Testis (tissue), 3 donors: ENCODE data around the gene SH3RF3. TPM values are rescaled to one million over a fixed set of nuclear protein-coding genes. Genes with fewer than 3 reads are reported as not detected.

Experiments
- DNase-seq: peaks from one replicate; pipeline ENCODE4 v3.0.0-alpha.2; 2019
- H3K27ac ChIP-seq, 2 donors: fragments of 200-600 bp; sonication (generic); one replicate each; pipeline ENCODE4 v1.5.1; 2019
- H3K27me3 ChIP-seq: fragments of 200-600 bp; sonication (generic); one replicate; pipeline ENCODE4 v1.5.1; 2019
- H3K36me3 ChIP-seq: fragments of 200-600 bp; sonication (generic); one replicate; pipeline ENCODE4 v1.5.1; 2017; ENCODE audit warnings: low read depth; ENCODE audit errors: missing control alignments
- H3K4me1 ChIP-seq: fragments of 200-600 bp; sonication (generic); one replicate; pipeline ENCODE4 v1.5.1; 2019
- H3K4me3 ChIP-seq, 2 donors: fragments of 200-600 bp; sonication (generic); one replicate each; pipeline ENCODE4 v1.5.1; 2017 to 2019
- H3K9me3 ChIP-seq: fragments of 200-600 bp; sonication (generic); one replicate; pipeline ENCODE4 v1.5.1; 2017
- CTCF ChIP-seq, 3 experiments: fragments of 450-650 bp in 2 of 3; fragments of 200-600 bp in 1 of 3; sonication (generic) in 1 of 3; IDR thresholded peaks; one replicate each; pipeline ENCODE4 v1.5.1; 2016 to 2019; ENCODE audit warnings: antibody characterized with exemption in 3 of 3, mild to moderate bottlenecking in 2 of 3, moderate library complexity in 1 of 3
- POLR2A ChIP-seq: fragments of 450-650 bp; IDR thresholded peaks from one replicate; pipeline ENCODE4 v1.6.1; 2017; ENCODE audit warnings: antibody characterized with exemption, mild to moderate bottlenecking, moderate library complexity
- WGBS, 2 donors: methylation state at CpG; one replicate each; pipeline ENCODE4 v1.1.5; 2018; 5-methylcytosine and 5-hydroxymethylcytosine counted together
- intact Hi-C: fragments of 100-400 bp; cut with DNase I; formaldehyde crosslinking; loops from one replicate; pipeline ENCODE4 v1.15.1; 2023; ENCODE audit warnings: low total_unique reads
- polyA plus RNA-seq: library from polyadenylated mRNA; stranded (reverse); fragments of 350-450 nt; fragmentation: Illumina TruSeq; extraction: RNeasy Lipid Tissue Mini Kit (QIAGEN cat#74804); gene quantifications from one replicate; pipeline ENCODE4 v1.2.3, GENCODE V29; 2014; ENCODE audit warnings: low read depth, low replicate concordance; ENCODE audit not compliant: insufficient read depth
- total RNA-seq, 2 donors: library from RNA; depleted of rRNA; stranded (reverse); fragments of >200 nt; gene quantifications; one replicate each; pipeline ENCODE4 v1.2.3, GENCODE V29; 2016

The SH3RF3 gene
- total and polyA plus RNA-seq, 3 donors from 2014 or later, result 9.3 to 20.1 (median 16.5) TPM

GRCh38 chr2:109326306-109326705 is 197.3 kb downstream of the SH3RF3 start:
- Histone ChIP-seq H3K4me1 (peaks cover 27% of the 10 kb centered on the region), H3K36me3 (no peaks in the 10 kb centered on the region), H3K27ac (no peak overlapping the region), H3K9me3 (no peaks in the 10 kb centered on the region), H3K27me3 (no peaks in the 10 kb centered on the region), H3K4me3 (no peak overlapping the region)
- no peak for DNase-seq
- TF ChIP-seq CTCF (IDR thresholded peaks at IDR 0.05) (no peak), POLR2A (no peak)
- WGBS, 2 donors, result 57 to 68% methylated on average over 4 of the region's 4 CpGs
- intact Hi-C loops, result no loop called here

DNA sequence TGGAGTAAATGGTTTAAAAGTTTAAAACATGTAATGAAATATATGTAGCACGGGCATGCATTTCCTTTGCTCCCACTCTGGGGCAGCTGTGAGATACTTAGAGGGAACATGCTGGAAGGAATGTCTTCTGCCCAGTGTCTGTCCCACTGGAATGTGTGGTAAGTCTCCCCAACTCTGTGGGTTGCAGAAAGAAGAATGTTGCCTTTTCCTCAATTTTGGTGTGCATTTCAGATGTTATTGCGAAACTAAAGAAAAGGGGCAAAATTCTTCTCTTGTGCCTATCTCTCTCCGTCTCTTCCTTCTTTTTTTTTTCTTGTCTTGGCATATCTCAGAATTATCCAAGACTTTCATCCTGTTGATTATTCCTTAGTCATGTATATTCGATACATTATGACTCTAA is 201.1 kb downstream of the SH3RF3 start:
- Histone ChIP-seq H3K27me3 (no peaks in the 10 kb centered on the region), H3K4me3 (no peak overlapping the region), H3K4me1 (peaks cover 17% of the 10 kb centered on the region), H3K36me3 (no peaks in the 10 kb centered on the region), H3K9me3 (no peaks in the 10 kb centered on the region), H3K27ac (no peak overlapping the region)
- TF ChIP-seq CTCF (IDR thresholded peaks at IDR 0.05), result no peak
- TF ChIP-seq POLR2A, result no peak
- DNase-seq, result no peak
- intact Hi-C loops, result no loop called here
- 94 to 97% methylated on average over 4 of the region's 4 CpGs for WGBS, 2 donors

DNA sequence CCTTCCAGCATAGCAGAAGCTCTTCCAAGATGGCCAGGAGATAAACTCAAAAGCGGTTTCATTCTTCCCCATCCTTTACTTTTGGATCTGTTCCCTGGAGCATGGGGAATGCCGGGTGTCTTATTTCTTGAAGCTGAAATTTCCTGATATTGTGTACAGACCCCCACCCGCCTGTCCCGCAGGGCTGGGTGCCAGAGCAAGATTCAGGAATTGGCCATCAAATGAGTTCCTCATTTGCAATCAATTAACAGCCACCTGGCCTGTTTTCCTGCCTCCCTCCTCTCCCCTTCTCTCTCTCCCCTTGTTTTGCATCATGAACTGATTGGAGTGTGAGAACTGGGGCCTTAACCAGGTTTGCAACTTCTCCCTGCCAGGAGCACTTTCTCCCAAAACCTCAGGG is 202.1 kb downstream of the SH3RF3 start:
- WGBS, 2 donors, result 72 to 74% methylated on average over 4 of the region's 4 CpGs
- no peaks in the 10 kb centered on the region for H3K36me3 ChIP-seq
- intact Hi-C loops, result no loop called here

DNA sequence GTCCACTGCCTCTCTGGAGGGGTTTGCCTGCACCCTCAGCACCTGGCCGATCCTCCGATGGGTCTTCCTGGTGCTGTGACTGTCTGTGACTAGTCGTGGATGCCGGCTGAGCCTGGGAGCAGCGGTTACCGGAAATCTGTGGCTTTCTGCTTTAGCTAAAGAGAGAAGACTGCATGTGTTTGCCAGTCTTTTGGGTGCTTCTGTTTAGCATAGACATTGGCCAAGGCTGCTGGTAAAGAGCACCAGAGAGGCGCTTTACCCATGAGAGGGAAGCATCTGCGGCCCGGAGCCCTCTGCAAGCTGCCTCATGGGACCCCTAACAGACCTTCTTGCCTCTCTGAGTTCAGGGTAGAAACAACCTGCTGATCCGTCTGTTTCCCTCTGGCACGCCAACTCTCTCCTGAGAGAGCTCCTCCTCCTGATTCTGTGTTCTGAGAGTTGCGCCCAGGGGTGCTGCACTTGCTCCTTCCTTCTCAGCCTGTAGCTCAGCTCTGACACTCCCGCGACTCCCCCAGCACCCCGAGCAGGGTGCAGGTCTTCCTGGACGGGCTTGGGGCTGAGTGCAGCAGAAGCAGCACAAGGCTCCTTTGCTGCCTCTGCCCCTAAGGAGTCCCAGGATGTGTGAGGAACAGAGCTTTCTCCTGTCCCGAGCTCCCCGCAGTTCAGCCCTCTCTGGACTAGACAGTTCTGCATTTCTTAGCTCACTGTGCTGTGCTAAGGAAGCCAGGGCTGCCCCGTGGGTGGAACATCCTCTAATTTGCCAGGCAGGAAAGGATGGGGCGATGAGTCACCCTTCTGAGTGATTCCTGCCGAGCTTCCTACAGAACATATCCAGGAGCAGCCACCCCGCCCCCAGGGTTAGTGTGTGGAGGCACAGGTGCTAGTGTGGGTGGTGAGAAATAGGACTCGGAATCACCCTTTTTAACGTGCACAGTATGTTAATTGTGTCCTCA is 203.2 kb downstream of the SH3RF3 start:
- no peaks in the 10 kb centered on the region for H3K36me3 ChIP-seq
- no peak for TF ChIP-seq CTCF (IDR thresholded peaks at IDR 0.05)
- no peak for TF ChIP-seq POLR2A
- no peaks in the 10 kb centered on the region for H3K27me3 ChIP-seq
- WGBS, 2 donors, result 53 to 57% methylated on average over 18 to 24 of the region's 24 CpGs
- peaks cover 7% of the 10 kb centered on the region for H3K4me1 ChIP-seq
- peak; percentile 50 for DNase-seq
- no peak overlapping the region for H3K4me3 ChIP-seq
- no peak overlapping the region for H3K27ac ChIP-seq
- intact Hi-C loops, result no loop called here
- no peaks in the 10 kb centered on the region for H3K9me3 ChIP-seq

More for the DNA sequence above, 202.1 kb downstream of the SH3RF3 start:
- Histone ChIP-seq H3K9me3 (no peaks in the 10 kb centered on the region), H3K4me1 (peaks cover 8% of the 10 kb centered on the region), H3K27me3 (no peaks in the 10 kb centered on the region), H3K27ac (no peak overlapping the region), H3K4me3 (no peak overlapping the region)
- no peak for TF ChIP-seq POLR2A
- TF ChIP-seq CTCF (IDR thresholded peaks at IDR 0.05), result no peak
- no peak for DNase-seq
